OCI-LY7 (cell line): Measurements from ENCODE around the gene MTMR1. TPM values are rescaled to one million over a fixed set of nuclear protein-coding genes. Genes with fewer than 3 reads are reported as not detected.

Experiments
- BruUV-seq: library from RNA; stranded (reverse); fragments of 400-500 nt; replicated peaks from 2 replicates; lab custom pipeline; 2021; lab: Mats Ljungman, UMichigan
- CTCF ChIA-PET: fragments of 300-600 bp; sonication (Branson Sonifier 250); formaldehyde crosslinking; loops from one replicate; lab custom pipeline; 2022; ENCODE audit warnings: antibody characterized with exemption; ENCODE audit not compliant: unreplicated experiment; lab: Charles Lee
- POLR2A ChIA-PET: fragments of 300-600 bp; sonication (Branson Sonifier 250); formaldehyde crosslinking; loops from one replicate; lab custom pipeline; 2022; ENCODE audit warnings: antibody characterized with exemption; lab: Charles Lee
- DNase-seq: peaks from one replicate; pipeline ENCODE4 v3.0.0-alpha.2; 2015; ENCODE audit warnings: low spot score
- H2AFZ ChIP-seq: fragments of 200-600 bp; sonication (generic), shearing (Covaris generic); 2 replicates; pipeline ENCODE4 v1.6.1; 2014; ENCODE audit warnings: mild to moderate bottlenecking, antibody characterized with exemption, low read length, moderate library complexity
- H3K27ac ChIP-seq: fragments of 200-600 bp; sonication (generic); 2 replicates; pipeline ENCODE4 v1.5.1; 2014; ENCODE audit warnings: mixed run types, low read depth, mild to moderate bottlenecking, moderate library complexity, low read length, inconsistent platforms; ENCODE audit not compliant: poor library complexity, severe bottlenecking
- H3K36me3 ChIP-seq: fragments of 200-600 bp; sonication (generic); 2 replicates; pipeline ENCODE4 v1.6.1; 2014; ENCODE audit warnings: mild to moderate bottlenecking, antibody characterized with exemption, low read length, moderate library complexity, mixed read lengths; ENCODE audit not compliant: insufficient read depth
- H3K4me1 ChIP-seq: fragments of 200-600 bp; sonication (generic); 2 replicates; pipeline ENCODE4 v1.5.1; 2014; ENCODE audit warnings: mild to moderate bottlenecking, low read length; ENCODE audit not compliant: insufficient read depth, poor library complexity, severe bottlenecking
- H3K4me2 ChIP-seq: fragments of 200-600 bp; sonication (generic); 2 replicates; pipeline ENCODE4 v1.6.1; 2014; ENCODE audit warnings: mild to moderate bottlenecking, low read length
- H3K4me3 ChIP-seq: fragments of 200-600 bp; sonication (generic); 2 replicates; pipeline ENCODE4 v1.5.1; 2014; ENCODE audit warnings: mild to moderate bottlenecking, low read depth, low read length; ENCODE audit not compliant: poor library complexity, severe bottlenecking
- H3K79me2 ChIP-seq: fragments of 200-600 bp; sonication (generic); 2 replicates; pipeline ENCODE4 v1.6.1; 2016; ENCODE audit warnings: low read depth, mild to moderate bottlenecking, low read length, moderate library complexity, mixed read lengths; ENCODE audit not compliant: insufficient read depth
- H3K9me2 ChIP-seq: fragments of 200-600 bp; sonication (generic); 2 replicates; pipeline ENCODE4 v1.6.1; 2016; ENCODE audit warnings: mild to moderate bottlenecking, low read length, mixed read lengths; ENCODE audit not compliant: insufficient read depth
- H3K9me3 ChIP-seq: fragments of 200-600 bp; sonication (generic); 2 replicates; pipeline ENCODE4 v1.6.1; 2014; ENCODE audit warnings: mild to moderate bottlenecking, mixed run types, low read length, mixed read lengths
- H4K20me1 ChIP-seq: fragments of 200-600 bp; sonication (generic); 2 replicates; pipeline ENCODE4 v1.6.1; 2014; ENCODE audit warnings: mild to moderate bottlenecking, antibody characterized with exemption, low read length, moderate library complexity, mixed read lengths; ENCODE audit not compliant: insufficient read depth
- EZH2phosphoT487 ChIP-seq: fragments of 200-600 bp; sonication (generic); IDR thresholded peaks from 2 replicates; pipeline ENCODE4 v1.6.1; 2018; ENCODE audit warnings: low read depth, borderline replicate concordance, mild to moderate bottlenecking, mixed run types, antibody characterized with exemption, low read length, moderate library complexity, mixed read lengths
- intact Hi-C: fragments of 100-400 bp; cut with micrococcal nuclease; formaldehyde crosslinking; loops from one replicate; pipeline ENCODE4 v1.10.0; 2022; ENCODE audit not compliant: unreplicated experiment
- total RNA-seq, 2 experiments: library from RNA; depleted of rRNA in 1 of 2; stranded (reverse); fragments of >200 nt in 1 of 2; shearing (Covaris generic) in 1 of 2; gene quantifications; 2 replicates each; pipeline ENCODE4 v1.2.3, GENCODE V29; 2014 to 2022
- TF ChIP-seq, protein P1 (sequence below): fragments of 200-600 bp; sonication (generic); conservative IDR thresholded peaks from 2 replicates; pipeline ENCODE4 v1.5.1; 2014; ENCODE audit warnings: mild to moderate bottlenecking, antibody characterized with exemption, low read length, moderate library complexity, mixed read lengths

Gene MTMR1
- total RNA-seq, 2 experiments from 2014 or later = 49.7 to 57.6 TPM

DNA sequence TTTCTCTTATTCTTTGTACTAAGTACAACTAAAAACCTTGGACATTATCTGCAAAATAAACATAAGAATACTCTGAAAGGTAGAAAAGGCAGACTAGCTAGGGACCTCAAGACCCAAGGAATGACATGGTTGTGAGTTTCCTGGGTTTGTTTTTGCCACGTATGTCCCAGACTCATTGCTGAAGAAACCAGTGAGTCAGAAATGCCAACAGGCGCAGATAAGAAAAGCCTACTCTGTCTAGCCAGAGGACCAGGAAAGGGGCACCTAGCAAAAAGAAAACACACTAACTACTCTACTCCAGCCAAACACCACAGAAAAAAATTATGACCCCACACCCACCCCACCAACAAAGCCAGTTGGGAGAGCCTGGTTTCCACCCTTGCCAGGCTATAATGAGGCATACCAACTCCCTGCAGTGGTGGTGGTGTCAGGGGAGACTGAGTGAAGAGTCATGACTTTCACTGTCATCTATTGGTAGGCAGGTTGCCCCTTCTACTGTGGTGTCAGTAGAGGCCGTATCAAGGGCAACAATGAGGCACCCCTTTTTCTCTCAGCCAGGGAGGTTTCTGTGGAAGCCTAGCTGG, 10.9 kb downstream of the MTMR1 start:
- H3K9me2 ChIP-seq = no peaks in the 10 kb centered on the region
- H3K4me3 ChIP-seq = no peak overlapping the region
- no peaks in the 10 kb centered on the region for H4K20me1 ChIP-seq
- no TSS peak for BruUV-seq
- intact Hi-C loops = no loop called here
- CTCF ChIA-PET = no interaction called here
- POLR2A ChIA-PET = interaction anchor here (1.1 to 2.9 kb wide), 4 partner anchors 9 to 132 kb away, joined by 3 to 11 read pairs (median 4); partner anchors contain the start of gene MTMR1
- TF ChIP-seq, protein P1, sequence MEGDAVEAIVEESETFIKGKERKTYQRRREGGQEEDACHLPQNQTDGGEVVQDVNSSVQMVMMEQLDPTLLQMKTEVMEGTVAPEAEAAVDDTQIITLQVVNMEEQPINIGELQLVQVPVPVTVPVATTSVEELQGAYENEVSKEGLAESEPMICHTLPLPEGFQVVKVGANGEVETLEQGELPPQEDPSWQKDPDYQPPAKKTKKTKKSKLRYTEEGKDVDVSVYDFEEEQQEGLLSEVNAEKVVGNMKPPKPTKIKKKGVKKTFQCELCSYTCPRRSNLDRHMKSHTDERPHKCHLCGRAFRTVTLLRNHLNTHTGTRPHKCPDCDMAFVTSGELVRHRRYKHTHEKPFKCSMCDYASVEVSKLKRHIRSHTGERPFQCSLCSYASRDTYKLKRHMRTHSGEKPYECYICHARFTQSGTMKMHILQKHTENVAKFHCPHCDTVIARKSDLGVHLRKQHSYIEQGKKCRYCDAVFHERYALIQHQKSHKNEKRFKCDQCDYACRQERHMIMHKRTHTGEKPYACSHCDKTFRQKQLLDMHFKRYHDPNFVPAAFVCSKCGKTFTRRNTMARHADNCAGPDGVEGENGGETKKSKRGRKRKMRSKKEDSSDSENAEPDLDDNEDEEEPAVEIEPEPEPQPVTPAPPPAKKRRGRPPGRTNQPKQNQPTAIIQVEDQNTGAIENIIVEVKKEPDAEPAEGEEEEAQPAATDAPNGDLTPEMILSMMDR = no peak
- TF ChIP-seq EZH2phosphoT487 = no peak
- peaks cover 26% of the 10 kb centered on the region for H3K4me1 ChIP-seq
- peaks cover 75% of the 10 kb centered on the region for H3K79me2 ChIP-seq
- H3K36me3 ChIP-seq = peaks cover 95% of the 10 kb centered on the region
- H2AFZ ChIP-seq = no peak overlapping the region
- no peaks in the 10 kb centered on the region for H3K9me3 ChIP-seq
- DNase-seq = no peak
- H3K27ac ChIP-seq = no peak overlapping the region
- H3K4me2 ChIP-seq = no peak overlapping the region

DNA sequence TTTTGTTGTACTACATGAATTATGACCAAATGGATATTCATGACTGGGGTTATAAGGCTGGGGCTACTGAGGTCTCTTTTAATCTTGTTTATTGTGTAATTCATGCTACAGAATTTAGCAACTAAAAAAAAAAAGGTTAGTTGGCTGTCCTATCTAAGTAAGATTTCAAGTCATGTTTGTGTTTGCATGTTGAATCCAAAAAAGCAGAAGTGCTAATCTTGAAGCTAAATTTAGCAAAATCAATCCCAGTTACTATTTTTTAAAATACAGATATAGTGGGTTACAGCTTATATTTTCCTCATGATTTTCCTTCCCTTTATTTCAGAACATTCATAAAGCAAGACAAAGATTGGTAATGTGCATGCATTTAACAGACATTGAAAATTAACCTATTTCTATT, 19.4 kb downstream of the MTMR1 start:
- TF ChIP-seq EZH2phosphoT487 = no peak
- TF ChIP-seq, protein P1 = no peak

DNA sequence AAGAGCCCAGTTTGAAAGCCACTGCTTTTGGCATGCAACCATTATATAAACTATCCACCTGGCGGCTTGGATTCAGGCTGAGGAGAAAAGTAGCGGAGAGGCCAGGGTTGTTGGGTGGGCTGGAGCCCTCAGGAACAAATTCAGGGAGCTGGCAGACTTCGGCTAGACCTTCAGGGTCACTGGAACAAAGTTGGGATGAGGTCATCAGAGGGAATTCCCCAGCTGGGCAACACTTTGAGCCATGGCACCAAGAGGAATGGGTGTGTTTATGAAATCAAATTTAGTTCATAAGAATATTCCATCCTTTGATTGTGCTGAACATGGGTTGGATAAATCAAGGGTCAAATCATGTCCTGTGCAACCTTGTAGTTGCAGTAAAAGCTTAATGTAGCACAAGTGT, 22.0 kb downstream of the MTMR1 start:
- H3K27ac ChIP-seq = no peak overlapping the region
- peaks cover 54% of the 10 kb centered on the region for H3K79me2 ChIP-seq
- H2AFZ ChIP-seq = no peak overlapping the region
- H3K9me2 ChIP-seq = no peaks in the 10 kb centered on the region
- TF ChIP-seq, protein P1 = no peak
- TF ChIP-seq EZH2phosphoT487 = no peak
- intact Hi-C loops = no loop called here
- H4K20me1 ChIP-seq = peaks cover 9% of the 10 kb centered on the region; the same call in 1 of the 2 replicates
- no peak overlapping the region for H3K4me2 ChIP-seq
- H3K4me1 ChIP-seq = peaks cover 60% of the 10 kb centered on the region
- no peak for DNase-seq
- H3K36me3 ChIP-seq = peaks cover 43% of the 10 kb centered on the region
- POLR2A ChIA-PET = interaction anchor here (0.7 to 1.4 kb wide), 4 partner anchors 13 to 94 kb away, joined by 3 to 5 read pairs (median 4); no protein-coding TSS in a partner anchor
- no TSS peak for BruUV-seq
- H3K9me3 ChIP-seq = no peaks in the 10 kb centered on the region
- no peak overlapping the region for H3K4me3 ChIP-seq
- CTCF ChIA-PET = interaction anchor here (0.5 to 1.1 kb wide), 2 partner anchors 14 to 776 kb away, joined by 3 to 6 read pairs; no protein-coding TSS in a partner anchor

More for the DNA sequence above, 19.4 kb downstream of the MTMR1 start:
- Histone ChIP-seq H4K20me1 (peaks cover 9% of the 10 kb centered on the region; the same call in 1 of the 2 replicates), H3K36me3 (peaks cover 35% of the 10 kb centered on the region), H3K27ac (peak overlapping the region; percentile 39), H3K4me1 (peaks cover 60% of the 10 kb centered on the region), H3K79me2 (peaks cover 48% of the 10 kb centered on the region), H3K9me3 (no peaks in the 10 kb centered on the region), H3K4me2 (peak overlapping the region; percentile 64), H3K9me2 (no peaks in the 10 kb centered on the region), H3K4me3 (peak overlapping the region; percentile 31), H2AFZ (no peak overlapping the region)
- intact Hi-C loops = no loop called here
- ChIA-PET POLR2A (interaction anchor here (0.9 to 2.1 kb wide), 6 partner anchors 9 to 21 kb away, joined by 3 to 11 read pairs (median 6); partner anchors contain the start of gene MTMR1), CTCF (no interaction called here)
- peak; percentile 9 for DNase-seq
- no TSS peak for BruUV-seq
